ENCODE data around the gene MAST2. TPM values are rescaled to one million over a fixed set of nuclear protein-coding genes. Genes with fewer than 3 reads are reported as not detected.

MAST2 gene
- total and polyA plus RNA-seq, 2 of the 4 experiments (the other 2 are of a cell fraction), result 14.2 to 41.0 TPM

GRCh38 chr1:45995298-45995697 lies 191.9 kb downstream of the MAST2 start:
- Histone ChIP-seq H3K4me2 (ENCODE audit: low read depth, low read length) (no peak overlapping the region; the same call in 1 of the 2 replicates), H3K36me3 (ENCODE audit: control insufficient read depth, insufficient read depth, low read length) (no peaks in the 10 kb centered on the region), H2BK15ac (ENCODE audit: low read depth, low read length) (no peak overlapping the region), H3K14ac (replicated peaks; ENCODE audit: low read depth, low read length) (no peak overlapping the region; the same call in 1 of the 2 replicates), H3K4me3 (ENCODE audit: insufficient read depth, low read depth, low read length) (no peak overlapping the region), H2BK20ac (ENCODE audit: low read depth, low read length) (no peak overlapping the region), H4K20me1 (ENCODE audit: insufficient read depth, low read length) (no peaks in the 10 kb centered on the region), H3K18ac (ENCODE audit: low read depth, low read length) (no peak overlapping the region), H3K27me3 (ENCODE audit: control insufficient read depth, insufficient read depth, low read length) (no peaks in the 10 kb centered on the region), H3K27ac (ENCODE audit: insufficient read depth, low read length) (no peak overlapping the region), H2BK5ac (ENCODE audit: low read depth, low read length, poor library complexity, severe bottlenecking) (peak overlapping the region; percentile 36), H4K91ac (ENCODE audit: insufficient read depth, low read depth, low read length) (no peak overlapping the region), H4K5ac (ENCODE audit: low read depth, low read length) (no peak overlapping the region), H3K9me3 (ENCODE audit: control insufficient read depth, insufficient read depth, low read length) (no peaks in the 10 kb centered on the region), H4K8ac (ENCODE audit: low read depth in 2 of 2, low read length in 2 of 2) (peak overlapping the region in 1 of 2 experiments; percentile 6; a peak in 1 of 4 replicates), H2AK9ac (replicated peaks; ENCODE audit: low read depth, low read length, poor library complexity) (no peak overlapping the region), H3K9me1 (ENCODE audit: insufficient read depth, low read length) (peaks cover 9% of the 10 kb centered on the region; the same call in 1 of the 2 replicates), H3K79me1 (ENCODE audit: low read depth in 1 of 2, low read length in 2 of 2) (peaks cover 12 to 37% of the 10 kb centered on the region in 2 experiments), H2AK5ac (ENCODE audit: low read depth, low read length) (no peak overlapping the region), H2BK120ac (ENCODE audit: low read depth, low read length) (no peak overlapping the region), H3K9ac (ENCODE audit: low read depth, low read length) (no peak overlapping the region), H3K56ac (ENCODE audit: extremely low read depth, insufficient read depth, low read length) (no peak overlapping the region), H3K4me1 (ENCODE audit: control insufficient read depth, insufficient read depth, low read length) (peaks cover 3% of the 10 kb centered on the region; the same call in 1 of the 2 replicates), H3K4ac (ENCODE audit: low read depth, low read length) (no peak overlapping the region), H2AFZ (replicated peaks; ENCODE audit: low read length, poor library complexity) (no peak overlapping the region), H3K23ac (ENCODE audit: low read depth, low read length) (no peak overlapping the region)
- no CpG with 5 or more reads among the region's 8 CpGs for WGBS, 2 experiments (ENCODE audit: extremely low coverage in 2 of 2, insufficient read length in 1 of 2)
- ChIA-PET CTCF (no interaction called here), POLR2A (ENCODE audit: unreplicated experiment) (no interaction called here)
- intact Hi-C loops (cut with micrococcal nuclease), result no loop called here
- dilution Hi-C loops (cut with HindIII; ENCODE audit: low sequenced_read_pairs, unreplicated experiment), result no loop called here
- no peak for TF ChIP-seq RAD21 (IDR thresholded peaks at IDR 0.05; ENCODE audit: low read length)
- peak; percentile 44; the same call in 1 of the 2 replicates for TF ChIP-seq MAFK (IDR thresholded peaks at IDR 0.05; ENCODE audit: low read depth, low read length)
- no peak for TF ChIP-seq ELK1 (IDR thresholded peaks at IDR 0.05; ENCODE audit: borderline replicate concordance, low read depth, low read length)
- 0 out of 2 replicates have a peak, but pooled peaks have one; percentile 11 for TF ChIP-seq NFE2L2 (IDR thresholded peaks at IDR 0.05; ENCODE audit: low read depth, low read length)
- TF ChIP-seq USF2 (IDR thresholded peaks at IDR 0.05; ENCODE audit: low read depth, low read length), result no peak
- DNase-seq (peak; percentile 68), ATAC-seq (ENCODE audit: low read depth) (peak; percentile 79)
- in situ Hi-C loops (cut with MboI; ENCODE audit: low sequenced_read_pairs), result no loop called here
- no TSS peak for BruUV-seq (replicated peaks)

All from IMR-90 (cell line).